NCI-H146 treated with DMSO at 0.1 percent for 48 hours (cell line): Measurements from ENCODE around the gene HSPA5.
"Not testable (repeated sequence)": the region's sequence is repeated elsewhere in the genome, so short reads cannot be mapped to it uniquely, and the experiment has no call there.

ENCODE experiments used
- DNase-seq: peaks from one replicate; lab custom pipeline; 2025; ENCODE audit not compliant: unreplicated experiment; lab: John Stamatoyannopoulos, UW

Gene HSPA5

GRCh38 chr9:125241000-125241862 lies at the start of gene HSPA5:
TSS of gene HSPA5 (minus strand) at chr9:125241343. CDS start at chr9:125241126, 217 bp downstream.
- peak; percentile 95 for DNase-seq

- not testable (repeated sequence) for DNase-seq
Measured at GRCh38 chr9:125286935-125287433, 45.8 kb upstream of the HSPA5 start.

- DNase-seq = no peak
Measured at GRCh38 chr9:125284855-125285254, 43.7 kb upstream of the HSPA5 start.

GRCh38 chr9:125280945-125281344 lies 39.8 kb upstream of the HSPA5 start:
- DNase-seq = no peak

DNA sequence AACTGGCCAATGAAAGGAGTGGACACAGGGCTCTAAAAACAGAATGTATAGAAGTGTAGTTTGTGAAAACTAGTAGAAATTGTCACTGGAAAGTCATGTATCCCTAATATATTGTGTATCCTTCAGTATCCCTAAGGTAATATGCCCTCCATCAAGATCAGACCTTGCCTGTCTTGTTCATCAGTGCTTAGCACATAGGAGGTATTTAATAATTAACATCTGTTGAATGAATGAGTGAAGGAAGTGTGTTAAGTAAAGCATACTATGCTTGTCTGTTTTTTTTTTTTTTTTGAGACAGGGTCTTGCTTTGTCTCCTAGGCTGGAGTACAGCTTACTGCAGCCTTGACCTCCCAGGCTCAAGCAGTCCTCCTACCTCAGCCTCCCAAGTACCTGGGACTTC lies 36.3 kb upstream of the HSPA5 start:
- no peak for DNase-seq

GRCh38 chr9:125276771-125277170 lies 35.6 kb upstream of the HSPA5 start:
- DNase-seq = no peak

DNA sequence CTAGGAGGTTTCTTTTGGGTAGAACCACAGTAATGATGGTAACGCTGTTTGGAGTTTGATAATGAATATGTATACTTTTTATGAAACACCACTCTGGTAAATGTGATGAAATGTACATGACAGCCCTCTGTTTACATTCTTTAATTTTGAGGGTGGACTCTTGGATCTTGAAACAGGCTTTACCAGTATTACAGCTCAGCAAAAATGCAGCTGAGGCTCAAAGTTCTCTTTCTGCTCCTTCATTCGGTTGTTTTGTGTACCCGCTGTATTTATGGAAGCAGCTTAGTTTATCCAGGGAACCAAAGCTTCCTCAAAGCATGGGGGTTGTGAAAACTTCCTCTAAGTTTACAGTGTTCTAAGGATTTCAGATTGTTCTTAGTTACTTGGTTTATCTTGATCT lies 31.6 kb upstream of the HSPA5 start:
- no peak for DNase-seq

DNA sequence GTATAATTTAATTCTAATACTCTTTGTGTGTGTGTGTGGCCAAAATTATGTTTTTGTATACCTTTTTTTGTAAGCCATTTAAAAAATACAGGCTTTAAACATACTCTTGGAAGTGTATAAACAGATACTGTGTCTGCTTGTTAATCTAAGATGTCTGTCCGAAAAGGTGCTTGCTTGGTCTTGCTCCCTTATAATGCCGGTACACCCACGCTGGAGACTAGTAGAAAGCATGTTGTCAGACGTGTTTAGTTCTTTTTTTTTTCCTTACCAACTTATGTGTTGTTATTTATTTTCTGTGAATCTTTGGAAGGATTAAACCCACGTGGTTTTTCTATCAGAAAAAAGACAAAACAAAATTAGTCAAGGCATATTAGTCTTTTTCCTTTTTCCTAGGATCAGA lies 29.9 kb upstream of the HSPA5 start:
- no peak for DNase-seq

GRCh38 chr9:125269014-125269397 lies 27.9 kb upstream of the HSPA5 start:
- DNase-seq = no peak

DNA sequence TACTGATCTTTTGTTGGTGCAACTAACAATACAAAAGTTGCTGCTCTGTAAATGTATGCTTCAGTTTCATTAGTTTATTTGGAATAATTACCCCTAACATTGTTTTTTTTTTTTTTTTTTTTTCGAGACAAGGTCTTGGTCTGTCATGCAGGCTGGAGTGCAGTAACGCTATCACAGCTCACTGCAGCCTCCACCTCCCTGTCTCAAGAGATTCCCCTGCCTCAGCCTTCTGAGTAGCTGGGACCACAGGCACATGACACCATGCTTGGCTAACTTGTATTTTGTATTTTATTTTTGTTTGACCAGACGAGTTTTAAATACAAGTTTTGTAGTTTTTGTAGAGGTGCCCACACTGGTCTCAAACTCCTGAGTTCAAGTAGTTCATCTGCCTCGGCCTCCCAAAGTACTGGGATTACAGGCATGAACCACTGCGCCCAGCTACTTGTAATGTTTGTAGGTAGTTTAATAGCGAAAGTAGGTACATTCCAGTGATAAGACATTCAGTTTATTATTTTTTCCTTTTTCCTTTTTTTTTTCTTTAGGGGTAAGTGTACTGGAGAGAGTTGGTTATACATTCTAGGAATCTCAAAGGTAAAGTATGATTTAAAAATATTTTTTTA lies 27.4 kb upstream of the HSPA5 start:
- no peak for DNase-seq

DNA sequence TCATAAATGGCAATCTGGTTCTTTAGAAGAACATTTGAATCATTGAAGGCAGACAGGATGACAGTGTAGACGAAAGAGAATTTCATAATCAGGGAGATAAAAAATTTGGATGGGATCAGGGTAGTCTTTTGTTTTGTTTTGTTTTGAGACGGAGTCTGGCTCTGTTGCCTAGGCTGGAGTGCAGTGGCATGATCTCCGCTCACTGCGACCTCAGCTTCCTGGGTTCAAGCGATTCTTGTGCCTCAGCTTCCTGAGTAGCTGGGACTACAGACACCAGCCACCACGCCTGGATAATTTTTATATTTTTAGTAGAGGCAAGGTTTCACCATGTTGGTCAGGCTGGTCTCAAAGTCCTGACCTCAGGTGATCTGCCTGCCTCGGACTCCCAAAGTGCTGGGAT lies 22.9 kb upstream of the HSPA5 start:
- not testable (repeated sequence) for DNase-seq

- DNase-seq = no peak
Measured at GRCh38 chr9:125262294-125262991, 21.3 kb upstream of the HSPA5 start.

- peak; percentile 71 for DNase-seq
Measured at GRCh38 chr9:125261501-125262293, 20.6 kb upstream of the HSPA5 start, which contains the start of gene GAPVD1. TSS of gene GAPVD1 (plus strand) at chr9:125261826. CDS start at chr9:125298922, 37,096 bp downstream.

DNA sequence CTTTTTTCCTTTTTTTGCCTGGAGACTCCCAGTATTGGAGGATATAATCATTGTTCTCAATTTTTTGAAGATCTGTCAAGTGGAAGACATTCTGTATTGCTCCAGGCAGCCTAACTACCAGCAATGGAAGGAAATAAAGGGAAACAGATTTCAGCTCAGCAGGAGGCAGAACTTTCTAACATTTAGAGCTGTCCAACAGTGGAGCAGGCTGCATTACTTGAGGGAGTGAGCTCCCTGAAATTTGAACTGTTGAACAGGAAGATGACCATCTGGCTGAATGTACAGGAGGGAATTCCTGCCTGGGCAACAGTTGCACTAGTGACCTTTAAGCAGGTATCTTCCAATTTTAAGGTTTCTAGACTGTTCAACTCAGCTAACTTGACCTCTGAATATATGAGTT lies 19.4 kb upstream of the HSPA5 start:
- DNase-seq = no peak

DNA sequence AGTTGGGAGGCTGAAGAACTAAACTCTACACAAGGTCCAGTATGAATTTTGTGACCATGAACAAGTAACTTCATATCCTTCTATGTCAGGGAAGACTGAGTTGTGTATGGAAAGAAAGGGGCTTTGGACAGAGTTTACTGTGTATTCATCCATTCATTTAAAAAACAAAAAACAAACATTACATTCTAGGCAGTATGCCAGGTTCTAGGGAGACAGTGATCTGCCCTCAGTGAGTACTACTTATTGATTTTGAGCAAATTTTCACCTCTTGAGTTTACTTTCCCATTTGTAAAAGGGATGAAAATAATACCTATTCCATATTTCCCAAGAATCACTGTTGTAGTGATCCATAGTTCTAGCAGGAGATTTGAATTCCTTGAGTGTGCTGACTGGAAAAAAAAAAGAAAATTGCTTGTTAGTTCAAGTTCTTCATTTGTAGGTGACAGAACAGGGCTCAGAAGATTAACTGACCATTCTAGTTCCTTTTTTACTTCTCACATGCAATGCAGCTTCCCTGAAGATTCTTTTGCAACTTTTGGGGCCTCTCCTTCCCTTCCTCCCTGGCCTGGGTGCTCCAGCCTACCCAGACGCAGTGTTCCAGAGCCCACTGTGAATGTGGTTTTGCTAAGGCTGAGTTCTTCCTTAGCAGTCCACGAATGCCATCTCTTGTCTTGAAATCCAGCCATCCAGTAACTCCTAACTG lies 17.8 kb upstream of the HSPA5 start:
- DNase-seq = no peak

- no peak for DNase-seq
Measured at GRCh38 chr9:125258160-125258785, 17.1 kb upstream of the HSPA5 start.

- no peak for DNase-seq
Measured at GRCh38 chr9:125255781-125256391, 14.7 kb upstream of the HSPA5 start.

DNA sequence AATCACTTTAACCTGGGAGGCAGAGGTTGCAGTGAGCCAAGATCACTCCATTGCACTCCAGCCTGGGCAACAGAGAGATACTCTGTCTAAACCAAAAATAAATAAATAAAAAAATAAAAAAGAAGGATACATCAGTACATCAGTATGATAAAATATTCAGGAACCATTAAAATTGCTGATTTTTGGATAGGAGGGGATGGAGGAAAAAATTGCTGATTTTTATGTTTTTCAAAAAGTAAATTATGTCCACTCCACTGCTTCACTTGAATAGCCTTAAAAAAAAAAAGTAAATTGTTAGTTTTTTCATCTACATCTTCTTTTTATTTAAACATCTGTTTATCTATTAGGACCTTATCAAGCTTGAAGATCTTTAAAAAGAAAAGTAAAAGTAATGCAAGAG lies 13.1 kb upstream of the HSPA5 start:
- DNase-seq = no peak

DNA sequence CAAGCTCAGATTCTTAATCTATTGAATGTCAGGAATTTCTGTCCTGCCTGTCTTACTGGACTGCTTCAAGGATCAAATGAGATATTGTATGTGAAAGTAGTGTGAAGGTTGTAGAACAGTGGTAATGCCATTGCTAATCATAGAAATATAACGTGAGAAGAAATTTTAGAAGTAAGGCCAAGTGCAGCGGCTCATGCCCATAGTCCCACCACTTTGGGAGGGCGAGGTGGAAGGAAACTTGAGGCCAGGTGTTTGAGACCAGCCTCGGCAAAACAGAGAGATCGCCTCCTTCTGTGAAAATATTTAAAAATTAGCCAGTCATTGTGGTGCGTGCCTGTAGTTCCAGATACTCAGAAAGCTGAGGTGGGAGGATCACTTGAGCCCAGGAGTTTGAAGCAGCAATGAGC lies 5.1 kb upstream of the HSPA5 start:
- DNase-seq = no peak
